Psoas muscle (tissue), 8 donors: Measurements from ENCODE around the gene LMO3. TPM values are rescaled to one million over a fixed set of nuclear protein-coding genes. Genes with fewer than 3 reads are reported as not detected.

Source experiments
- ATAC-seq, 4 donors: fragments of 200-7000 bp; cut with Tn5 transposase; one replicate each; pipeline ENCODE4 v1.9.1; 2020; ENCODE audit warnings: moderate library complexity in 3 of 4, mild to moderate bottlenecking in 2 of 4
- DNase-seq, 2 donors: peaks; one replicate each; pipeline ENCODE4 v3.0.0-alpha.2; 2020
- H3K27ac ChIP-seq: fragments of 200-600 bp; one replicate; pipeline ENCODE4 v1.8.0; 2022
- H3K27me3 ChIP-seq, 3 donors: fragments of 200-600 bp in 1 of 3; one replicate each; pipeline versions ENCODE4 v1.6.1 to v1.8.0; 2013 to 2022; ENCODE audit warnings: low read length in 2 of 3, mild to moderate bottlenecking in 2 of 3, moderate library complexity in 1 of 3; ENCODE audit not compliant: insufficient read depth in 3 of 3
- H3K36me3 ChIP-seq, 2 donors: fragments of 200-600 bp in 1 of 2; one replicate each; pipeline versions ENCODE4 v1.6.1 to v1.8.0; 2013 to 2022; ENCODE audit warnings: low read depth in 1 of 2, mild to moderate bottlenecking in 1 of 2, moderate library complexity in 1 of 2; ENCODE audit not compliant: insufficient read depth in 1 of 2
- H3K4me1 ChIP-seq: fragments of 200-600 bp; one replicate; pipeline ENCODE4 v1.8.0; 2022
- H3K4me3 ChIP-seq: fragments of 200-600 bp; one replicate; pipeline ENCODE4 v1.8.0; 2022; ENCODE audit warnings: mild to moderate bottlenecking
- H3K9me3 ChIP-seq: fragments of 200-600 bp; one replicate; pipeline ENCODE4 v1.8.0; 2022
- CTCF ChIP-seq: fragments of 200-600 bp; IDR thresholded peaks from one replicate; pipeline ENCODE4 v1.8.0; 2022; ENCODE audit warnings: antibody characterized with exemption
- WGBS, 3 donors: extraction: QIAGEN DNeasy Blood & Tissue Kit; methylation state at CpG; one replicate each; pipeline versions ENCODE4 v1.1.6 to v1.1.7; 2013; 5-methylcytosine and 5-hydroxymethylcytosine counted together
- intact Hi-C, 2 donors: fragments of 100-400 bp; cut with DNase I; formaldehyde crosslinking; loops; one replicate each; pipeline versions ENCODE4 v1.11.0 to v1.14.2; 2022
- polyA plus RNA-seq, 3 donors: library from polyadenylated mRNA; stranded (reverse); fragments of 200-250 nt; gene quantifications; one replicate each; pipeline ENCODE4 v1.2.3, GENCODE V29; 2013
- total RNA-seq, 4 donors: library from RNA; stranded (reverse); fragmentation: NEBNext Ultra II Directional in 2 of 4; extraction: Animal tissue kit (Norgen Biotek cat#: 25700) in 2 of 4; gene quantifications; one replicate each; pipeline versions ENCODE4 v1.2.1 to v1.2.4, GENCODE V29; 2021 to 2023
- donor health status: healthy with polysubstance abuse.
- donor health status: DM: no; HTN: no; CAD: no; lungs with moderate emphysema.
- donor health status: Bipolar disorder and iron deficiency.
- donor health status: healthy.
- donor health status: DM: yes; HTN: yes; CAD: no.
- donor health status: DM: no; HTN: no; CAD: no.
- donor health status: DM: no; HTN: no; CAD: no.
- donor health status: DM: yes; HTN: yes; CAD: no.

Gene LMO3
- total and polyA plus RNA-seq, 7 donors = 0.10 to 2.8 (median 0.74) TPM

- WGBS, 3 donors = 67 to 77% (median 69%) methylated on average over 6 of the region's 6 CpGs
- no peak for ATAC-seq
- no peak for TF ChIP-seq CTCF
- H3K27ac ChIP-seq = no peak overlapping the region
- H3K9me3 ChIP-seq = no peaks in the 10 kb centered on the region
- no peaks in the 10 kb centered on the region for H3K4me1 ChIP-seq
- peak overlapping the region; percentile 59 for H3K4me3 ChIP-seq
- H3K27me3 ChIP-seq = peaks cover 0 to 34% (median 4%) of the 10 kb centered on the region in 3 donors
- no peaks in the 10 kb centered on the region for H3K36me3 ChIP-seq
- intact Hi-C loops = no loop called here
- no peak for DNase-seq
These were observed 1.0 kb upstream of the LMO3 start for GRCh38 chr12:16606991-16607390.

GRCh38 chr12:16606201-16606849 lies 363 bp upstream of the LMO3 start:
- H3K36me3 ChIP-seq = no peaks in the 10 kb centered on the region
- 1% methylated on average over 26 of the region's 26 CpGs for WGBS, 3 donors
- intact Hi-C loops = no loop called here
- H3K4me3 ChIP-seq = peak overlapping the region; percentile 59
- peaks cover 0 to 34% (median 4%) of the 10 kb centered on the region in 3 donors for H3K27me3 ChIP-seq
- H3K27ac ChIP-seq = no peak overlapping the region
- no peak for TF ChIP-seq CTCF
- no peaks in the 10 kb centered on the region for H3K9me3 ChIP-seq
- ATAC-seq (peak in 2 of 4 donors; percentile 20 to 57), DNase-seq (peak in 1 of 2 donors; percentile 49)
- H3K4me1 ChIP-seq = no peaks in the 10 kb centered on the region

- H3K9me3 ChIP-seq = no peaks in the 10 kb centered on the region
- TF ChIP-seq CTCF = no peak
- no peaks in the 10 kb centered on the region for H3K4me1 ChIP-seq
- peaks cover 0 to 34% (median 4%) of the 10 kb centered on the region in 3 donors for H3K27me3 ChIP-seq
- H3K4me3 ChIP-seq = peak overlapping the region; percentile 59
- 0 to 1% (median 1%) methylated on average over 23 of the region's 23 CpGs for WGBS, 3 donors
- ATAC-seq (peak in 1 of 4 donors; percentile 43), DNase-seq (no peak)
- no peak overlapping the region for H3K27ac ChIP-seq
- intact Hi-C loops = no loop called here
- H3K36me3 ChIP-seq = no peaks in the 10 kb centered on the region
These were observed 283 bp downstream of the LMO3 start for GRCh38 chr12:16605642-16606116.

- Histone ChIP-seq H3K36me3 (no peaks in the 10 kb centered on the region), H3K4me3 (peak overlapping the region; percentile 59), H3K9me3 (no peaks in the 10 kb centered on the region), H3K4me1 (no peaks in the 10 kb centered on the region), H3K27me3 (peaks cover 0 to 34% (median 4%) of the 10 kb centered on the region in 3 donors), H3K27ac (no peak overlapping the region)
- no peak for DNase-seq
- intact Hi-C loops = no loop called here
- 36 to 44% (median 40%) methylated on average over 22 of the region's 22 CpGs for WGBS, 3 donors
- TF ChIP-seq CTCF = no peak
- no peak for ATAC-seq
These were observed 1.2 kb downstream of the LMO3 start for GRCh38 chr12:16604596-16605252.
